HL-60 (cell line): ENCODE data around the gene ZFYVE19.

Experiments used
- DNase-seq, 2 experiments: peaks; one replicate each; pipeline ENCODE4 v3.0.0-alpha.2; 2010 to 2020; ENCODE audit warnings: low read depth in 1 of 2, low spot score in 1 of 2
- H3K27ac ChIP-seq: fragments of 250-450 bp; sonication (Bioruptor Pico); replicated peaks from 2 replicates; pipeline ENCODE4 v1.5.1; 2020; ENCODE audit warnings: mild to moderate bottlenecking, moderate library complexity
- H3K27me3 ChIP-seq: fragments of 250-450 bp; sonication (Bioruptor Pico); 2 replicates; pipeline ENCODE4 v1.5.1; 2021; ENCODE audit warnings: mild to moderate bottlenecking, moderate library complexity; ENCODE audit not compliant: insufficient read depth, poor library complexity, severe bottlenecking
- H3K4me3 ChIP-seq: replicated peaks from 2 replicates; pipeline ENCODE4 v1.5.1; 2011; ENCODE audit warnings: mild to moderate bottlenecking, control low read depth, low read length; ENCODE audit not compliant: insufficient read depth
- GABPA ChIP-seq: IDR thresholded peaks from 2 replicates; pipeline ENCODE4 v1.6.1; 2012; ENCODE audit warnings: low read depth
- POLR2AphosphoS5 ChIP-seq: IDR thresholded peaks from 2 replicates; pipeline ENCODE4 v1.6.1; 2012; ENCODE audit warnings: low read depth
- REST ChIP-seq: IDR thresholded peaks from 2 replicates; pipeline ENCODE4 v1.6.1; 2012; ENCODE audit warnings: low read depth; ENCODE audit not compliant: insufficient replicate concordance
- SPI1 ChIP-seq: IDR thresholded peaks from 2 replicates; pipeline ENCODE4 v1.6.1; 2012; ENCODE audit warnings: low read depth, mild to moderate bottlenecking, borderline replicate concordance
- TF ChIP-seq, protein P1 (sequence below): IDR thresholded peaks from one replicate; pipeline ENCODE4 v1.5.1; 2011; ENCODE audit warnings: low read length, control low read depth, inconsistent platforms; ENCODE audit not compliant: insufficient read depth

Gene ZFYVE19

GRCh38 chr15:40803688-40804087 lies 3.2 kb upstream of the ZFYVE19 start:
- TF ChIP-seq SPI1: no peak
- TF ChIP-seq, protein P1, sequence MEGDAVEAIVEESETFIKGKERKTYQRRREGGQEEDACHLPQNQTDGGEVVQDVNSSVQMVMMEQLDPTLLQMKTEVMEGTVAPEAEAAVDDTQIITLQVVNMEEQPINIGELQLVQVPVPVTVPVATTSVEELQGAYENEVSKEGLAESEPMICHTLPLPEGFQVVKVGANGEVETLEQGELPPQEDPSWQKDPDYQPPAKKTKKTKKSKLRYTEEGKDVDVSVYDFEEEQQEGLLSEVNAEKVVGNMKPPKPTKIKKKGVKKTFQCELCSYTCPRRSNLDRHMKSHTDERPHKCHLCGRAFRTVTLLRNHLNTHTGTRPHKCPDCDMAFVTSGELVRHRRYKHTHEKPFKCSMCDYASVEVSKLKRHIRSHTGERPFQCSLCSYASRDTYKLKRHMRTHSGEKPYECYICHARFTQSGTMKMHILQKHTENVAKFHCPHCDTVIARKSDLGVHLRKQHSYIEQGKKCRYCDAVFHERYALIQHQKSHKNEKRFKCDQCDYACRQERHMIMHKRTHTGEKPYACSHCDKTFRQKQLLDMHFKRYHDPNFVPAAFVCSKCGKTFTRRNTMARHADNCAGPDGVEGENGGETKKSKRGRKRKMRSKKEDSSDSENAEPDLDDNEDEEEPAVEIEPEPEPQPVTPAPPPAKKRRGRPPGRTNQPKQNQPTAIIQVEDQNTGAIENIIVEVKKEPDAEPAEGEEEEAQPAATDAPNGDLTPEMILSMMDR: no peak
- no peak for TF ChIP-seq POLR2AphosphoS5
- TF ChIP-seq REST: no peak
- TF ChIP-seq GABPA: no peak
- no peak for DNase-seq
- no peak overlapping the region for H3K27ac ChIP-seq
- no peak overlapping the region for H3K4me3 ChIP-seq
- no peaks in the 10 kb centered on the region for H3K27me3 ChIP-seq

GRCh38 chr15:40806672-40807027 lies 239 bp upstream of the ZFYVE19 start:
- peak overlapping the region; percentile 91 for H3K27ac ChIP-seq
- DNase-seq: no peak
- peak overlapping the region; percentile 86 for H3K4me3 ChIP-seq
- no peaks in the 10 kb centered on the region for H3K27me3 ChIP-seq
- TF ChIP-seq GABPA (no peak), SPI1 (no peak), REST (no peak)

DNA sequence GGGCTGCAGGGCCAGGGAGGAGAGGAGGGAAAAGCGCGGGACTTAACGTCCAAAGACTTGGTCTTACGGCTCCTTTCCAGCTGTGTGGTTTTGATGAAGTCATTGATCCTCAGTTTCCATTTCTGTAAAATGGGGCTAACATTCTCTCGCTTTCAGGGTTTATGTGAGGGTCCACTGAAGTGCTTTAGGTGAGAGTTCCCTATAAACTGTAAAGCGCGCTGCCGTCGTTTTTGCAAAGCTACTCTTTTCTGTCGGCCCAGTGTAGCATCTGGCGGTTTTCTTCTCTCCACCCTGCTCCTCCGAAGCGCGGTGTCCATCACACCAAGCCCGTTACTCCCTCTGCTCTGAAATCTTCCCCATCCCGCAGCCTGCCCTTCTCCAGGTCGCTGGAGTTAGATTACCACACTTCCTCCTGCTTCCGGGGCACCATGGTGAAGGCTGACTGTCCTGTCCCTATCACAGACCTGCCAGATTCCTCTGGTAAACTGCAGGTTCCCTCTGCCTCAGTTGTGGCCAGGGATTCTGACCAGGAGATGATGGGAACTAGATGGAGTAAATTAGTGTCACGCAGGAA lies 1.1 kb downstream of the ZFYVE19 start:
- H3K27ac ChIP-seq: peak overlapping the region; percentile 48
- peak in 1 of 2 experiments; percentile 11 for DNase-seq

More for the DNA sequence above, 1.1 kb downstream of the ZFYVE19 start:
- Histone ChIP-seq H3K27me3 (no peaks in the 10 kb centered on the region), H3K4me3 (peak overlapping the region; percentile 86)
- TF ChIP-seq POLR2AphosphoS5 (no peak), GABPA (no peak), REST (no peak), SPI1 (no peak)
- TF ChIP-seq, protein P1: no peak
